Activated CD4-positive, alpha-beta T cell treated with anti-CD3 and anti-CD28 coated beads for 36 hours (primary cell): ENCODE results near the gene HRC. TPM values are rescaled to one million over a fixed set of nuclear protein-coding genes. Genes with fewer than 3 reads are reported as not detected.

Experiments used
- ATAC-seq: fragments of 200-7000 bp; cut with Tn5 transposase; one replicate; pipeline ENCODE4 v1.10.0; 2021; ENCODE audit warnings: mild to moderate bottlenecking, moderate library complexity
- CTCF ChIA-PET: fragments of 350-600 bp; sonication (Branson Sonifier 250); formaldehyde crosslinking; loops from one replicate; lab custom pipeline; 2021; ENCODE audit warnings: antibody characterized with exemption; lab: Charles Lee
- POLR2A ChIA-PET: fragments of 350-600 bp; sonication (Branson Sonifier 250); formaldehyde crosslinking; loops from one replicate; lab custom pipeline; 2021; ENCODE audit warnings: antibody characterized with exemption, inconsistent platforms; lab: Charles Lee
- DNase-seq: peaks from one replicate; pipeline ENCODE4 v3.0.0-alpha.2; 2020
- H3K27ac Mint-ChIP-seq: one replicate; pipeline ENCODE4 v1.8.0; 2021; ENCODE audit warnings: mixed read lengths
- H3K27me3 Mint-ChIP-seq: one replicate; pipeline ENCODE4 v1.8.0; 2021; ENCODE audit warnings: mixed read lengths
- H3K36me3 Mint-ChIP-seq: one replicate; pipeline ENCODE4 v1.8.0; 2021; ENCODE audit warnings: low read depth, mixed read lengths
- H3K4me1 Mint-ChIP-seq: one replicate; pipeline ENCODE4 v1.8.0; 2021; ENCODE audit warnings: mixed read lengths
- H3K4me3 Mint-ChIP-seq: one replicate; pipeline ENCODE4 v1.8.0; 2021; ENCODE audit warnings: mild to moderate bottlenecking, moderate library complexity, mixed read lengths
- H3K9me3 Mint-ChIP-seq: one replicate; pipeline ENCODE4 v1.8.0; 2021; ENCODE audit warnings: low read depth, mixed read lengths
- intact Hi-C, 2 experiments: fragments of 100-400 bp; cut with DNase I in 1 of 2; cut with micrococcal nuclease in 1 of 2; formaldehyde crosslinking; loops; one replicate each; pipeline versions ENCODE4 v1.14.2 to v1.15.1; 2022 to 2024; cut with DNase I, micrococcal nuclease
- total RNA-seq, 2 experiments: library from RNA; stranded (reverse); gene quantifications; one replicate each; pipeline ENCODE4 v1.2.3, GENCODE V29; 2021

Gene HRC
- total RNA-seq, result not detected

GRCh38 chr19:49155005-49155819 lies at the start of gene HRC:
Gene HRC, minus strand, starts transcription at chr19:49155396. Its CDS starts 159 bp downstream, at chr19:49155237.
- Mint-ChIP-seq H3K9me3 (no peaks in the 10 kb centered on the region), H3K4me3 (no peak within 1 kb of the TSS), H3K27ac (no peak within 1 kb of the TSS), H3K4me1 (peaks cover 13% of the 10 kb centered on the region), H3K36me3 (peaks cover 2% of the 10 kb centered on the region), H3K27me3 (peaks cover 58% of the 10 kb centered on the region)
- no peak for ATAC-seq
- ChIA-PET CTCF (interaction anchor here (0.5 to 0.7 kb wide), 2 partner anchors 37 to 169 kb away, joined by 3 read pairs; no protein-coding TSS in a partner anchor), POLR2A (no interaction called here)
- no peak for DNase-seq
- intact Hi-C loops, result no loop called here

- POLR2A ChIA-PET, result no interaction called here
- intact Hi-C loops, result loop anchor here in 1 of 2 experiments (10.0 kb wide), 1 partner anchor 416 kb away; no protein-coding TSS in a partner anchor
- H3K27me3 Mint-ChIP-seq, result peaks cover 1% of the 10 kb centered on the region
- ATAC-seq (no peak), DNase-seq (no peak)
- H3K4me1 Mint-ChIP-seq, result peaks cover 3% of the 10 kb centered on the region
- H3K9me3 Mint-ChIP-seq, result no peaks in the 10 kb centered on the region
- CTCF ChIA-PET, result no interaction called here
- no peak overlapping the region for H3K27ac Mint-ChIP-seq
- H3K36me3 Mint-ChIP-seq, result no peaks in the 10 kb centered on the region
- no peak overlapping the region for H3K4me3 Mint-ChIP-seq
Observed at GRCh38 chr19:49201042-49201441, 45.8 kb upstream of the HRC start.

GRCh38 chr19:49200238-49200862 lies 45.2 kb upstream of the HRC start:
- Mint-ChIP-seq H3K27me3 (peaks cover 1% of the 10 kb centered on the region), H3K9me3 (no peaks in the 10 kb centered on the region), H3K4me3 (no peak overlapping the region), H3K4me1 (peaks cover 3% of the 10 kb centered on the region), H3K36me3 (no peaks in the 10 kb centered on the region), H3K27ac (no peak overlapping the region)
- CTCF ChIA-PET, result no interaction called here
- peak; percentile 63 for DNase-seq
- peak; percentile 78 for ATAC-seq
- POLR2A ChIA-PET, result no interaction called here
- intact Hi-C loops, result loop anchor here in 1 of 2 experiments (10.0 kb wide), 1 partner anchor 416 kb away; no protein-coding TSS in a partner anchor

- intact Hi-C loops, result loop anchor here (5.0 kb wide), 1 partner anchor 199 kb away; no protein-coding TSS in a partner anchor
Observed at GRCh38 chr19:49196527-49197240, 41.5 kb upstream of the HRC start.

GRCh38 chr19:49194408-49194807 lies 39.2 kb upstream of the HRC start:
- no peak overlapping the region for H3K4me3 Mint-ChIP-seq
- ATAC-seq, result no peak
- intact Hi-C loops, result loop anchor here in 1 of 2 experiments (5.0 kb wide), 1 partner anchor 47 kb away; no protein-coding TSS in a partner anchor
- POLR2A ChIA-PET, result no interaction called here
- no peak overlapping the region for H3K27ac Mint-ChIP-seq
- peaks cover 2% of the 10 kb centered on the region for H3K9me3 Mint-ChIP-seq
- peaks cover 1% of the 10 kb centered on the region for H3K27me3 Mint-ChIP-seq
- CTCF ChIA-PET, result interaction anchor here (0.6 kb wide), 1 partner anchor 35 kb away, joined by 4 read pairs; no protein-coding TSS in a partner anchor
- no peak for DNase-seq
- H3K36me3 Mint-ChIP-seq, result no peaks in the 10 kb centered on the region
- peaks cover 8% of the 10 kb centered on the region for H3K4me1 Mint-ChIP-seq

More at GRCh38 chr19:49196527-49197240, 41.5 kb upstream of the HRC start:
- ChIA-PET POLR2A (no interaction called here), CTCF (interaction anchor here (0.6 to 3.2 kb wide), 6 partner anchors 10 to 161 kb away, joined by 3 to 23 read pairs (median 8); no protein-coding TSS in a partner anchor)
- H3K27me3 Mint-ChIP-seq, result peaks cover 1% of the 10 kb centered on the region
- H3K27ac Mint-ChIP-seq, result no peak overlapping the region
- H3K36me3 Mint-ChIP-seq, result no peaks in the 10 kb centered on the region
- H3K9me3 Mint-ChIP-seq, result no peaks in the 10 kb centered on the region
- H3K4me1 Mint-ChIP-seq, result peaks cover 3% of the 10 kb centered on the region
- ATAC-seq (no peak), DNase-seq (no peak)
- no peak overlapping the region for H3K4me3 Mint-ChIP-seq

GRCh38 chr19:49193822-49194394 lies 38.7 kb upstream of the HRC start:
- ChIA-PET POLR2A (no interaction called here), CTCF (no interaction called here)
- H3K36me3 Mint-ChIP-seq, result no peaks in the 10 kb centered on the region
- peaks cover 2% of the 10 kb centered on the region for H3K9me3 Mint-ChIP-seq
- peaks cover 1% of the 10 kb centered on the region for H3K27me3 Mint-ChIP-seq
- DNase-seq, result no peak
- peaks cover 8% of the 10 kb centered on the region for H3K4me1 Mint-ChIP-seq
- intact Hi-C loops, result loop anchor here in 1 of 2 experiments (5.0 kb wide), 1 partner anchor 47 kb away; no protein-coding TSS in a partner anchor
- no peak overlapping the region for H3K27ac Mint-ChIP-seq
- H3K4me3 Mint-ChIP-seq, result no peak overlapping the region
- no peak for ATAC-seq

- peaks cover 3% of the 10 kb centered on the region for H3K27me3 Mint-ChIP-seq
Observed at GRCh38 chr19:49190781-49191180, 35.6 kb upstream of the HRC start.

GRCh38 chr19:49189259-49189658 lies 34.1 kb upstream of the HRC start:
- ChIA-PET POLR2A (interaction anchor here (0.7 kb wide), 1 partner anchor 314 kb away, joined by 3 read pairs; no protein-coding TSS in a partner anchor), CTCF (interaction anchor here (0.7 to 1.2 kb wide), 3 partner anchors 9 to 32 kb away, joined by 4 to 5 read pairs (median 4); no protein-coding TSS in a partner anchor)
- intact Hi-C loops, result no loop called here
- DNase-seq (no peak), ATAC-seq (no peak)
- peaks cover 7% of the 10 kb centered on the region for H3K4me1 Mint-ChIP-seq
- H3K4me3 Mint-ChIP-seq, result no peak overlapping the region
- peaks cover 2% of the 10 kb centered on the region for H3K9me3 Mint-ChIP-seq
- peaks cover 3% of the 10 kb centered on the region for H3K27me3 Mint-ChIP-seq
- no peak overlapping the region for H3K27ac Mint-ChIP-seq
- no peaks in the 10 kb centered on the region for H3K36me3 Mint-ChIP-seq

More at GRCh38 chr19:49190781-49191180, 35.6 kb upstream of the HRC start:
- Mint-ChIP-seq H3K36me3 (no peaks in the 10 kb centered on the region), H3K4me3 (no peak overlapping the region), H3K9me3 (peaks cover 2% of the 10 kb centered on the region), H3K27ac (no peak overlapping the region), H3K4me1 (peaks cover 7% of the 10 kb centered on the region)
- intact Hi-C loops, result loop anchor here in 1 of 2 experiments (5.0 kb wide), 1 partner anchor 43 kb away; no protein-coding TSS in a partner anchor
- ChIA-PET POLR2A (no interaction called here), CTCF (no interaction called here)
- no peak for ATAC-seq
- DNase-seq, result no peak

GRCh38 chr19:49188626-49189200 lies 33.5 kb upstream of the HRC start:
- Mint-ChIP-seq H3K4me3 (no peak overlapping the region), H3K27me3 (peaks cover 5% of the 10 kb centered on the region), H3K27ac (no peak overlapping the region), H3K9me3 (peaks cover 6% of the 10 kb centered on the region), H3K36me3 (peaks cover 4% of the 10 kb centered on the region), H3K4me1 (peaks cover 7% of the 10 kb centered on the region)
- intact Hi-C loops, result no loop called here
- no peak for ATAC-seq
- CTCF ChIA-PET, result interaction anchor here (0.7 to 3.3 kb wide), 4 partner anchors 9 to 33 kb away, joined by 4 to 23 read pairs (median 4); no protein-coding TSS in a partner anchor
- no peak for DNase-seq
- POLR2A ChIA-PET, result interaction anchor here (0.7 kb wide), 1 partner anchor 313 kb away, joined by 3 read pairs; no protein-coding TSS in a partner anchor

GRCh38 chr19:49186108-49186507 lies 30.9 kb upstream of the HRC start:
- ChIA-PET POLR2A (no interaction called here), CTCF (interaction anchor here (0.7 to 3.3 kb wide), 3 partner anchors 12 to 477 kb away, joined by 3 to 23 read pairs (median 3); no protein-coding TSS in a partner anchor)
- peaks cover 4% of the 10 kb centered on the region for H3K36me3 Mint-ChIP-seq
- H3K27me3 Mint-ChIP-seq, result peaks cover 5% of the 10 kb centered on the region
- ATAC-seq (no peak), DNase-seq (no peak)
- H3K4me1 Mint-ChIP-seq, result peaks cover 7% of the 10 kb centered on the region
- no peak overlapping the region for H3K27ac Mint-ChIP-seq
- H3K4me3 Mint-ChIP-seq, result no peak overlapping the region
- peaks cover 6% of the 10 kb centered on the region for H3K9me3 Mint-ChIP-seq
- intact Hi-C loops, result no loop called here
